NCI-H82 treated with DMSO at 0.1 percent for 48 hours (cell line): ENCODE results near the gene CDC7.
A peak's percentile ranks its signal among the peaks of the same experiment; 100 is the strongest.

Experiments used
- DNase-seq: peaks from one replicate; lab custom pipeline; 2025; ENCODE audit not compliant: unreplicated experiment; lab: John Stamatoyannopoulos, UW

CDC7 gene

DNA sequence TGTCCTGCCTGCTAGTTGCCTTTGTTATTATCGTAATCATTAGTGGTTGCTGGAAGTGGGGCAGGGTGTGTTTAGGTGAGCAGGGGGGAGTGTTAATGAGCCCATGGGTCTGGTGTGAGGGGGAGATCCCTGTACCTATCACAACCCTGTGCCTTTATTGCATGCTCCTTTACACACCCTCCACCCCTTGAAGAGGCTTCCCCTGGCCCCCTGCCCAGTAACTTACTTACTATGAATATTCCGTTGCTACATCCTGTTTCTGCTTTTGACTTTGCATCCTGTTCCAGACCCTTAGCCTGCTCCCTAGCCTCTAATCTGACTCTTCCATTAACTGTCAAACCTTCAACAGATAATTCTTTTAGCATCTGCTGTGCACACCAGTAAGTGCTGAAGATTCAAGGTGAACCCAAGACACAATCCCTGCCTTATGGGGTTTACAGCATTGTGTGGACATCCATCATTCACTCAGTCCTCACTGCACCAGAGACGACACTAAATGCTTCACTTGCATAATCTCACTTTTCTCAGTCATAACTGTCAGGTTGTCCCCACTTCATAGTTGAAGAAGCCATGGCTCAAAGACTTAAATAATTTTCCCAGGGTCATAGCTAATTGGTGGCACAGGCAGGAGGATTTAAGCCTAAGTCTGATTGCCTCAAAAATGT lies 47.9 kb downstream of the CDC7 start:
- DNase-seq = peak; percentile 42

DNA sequence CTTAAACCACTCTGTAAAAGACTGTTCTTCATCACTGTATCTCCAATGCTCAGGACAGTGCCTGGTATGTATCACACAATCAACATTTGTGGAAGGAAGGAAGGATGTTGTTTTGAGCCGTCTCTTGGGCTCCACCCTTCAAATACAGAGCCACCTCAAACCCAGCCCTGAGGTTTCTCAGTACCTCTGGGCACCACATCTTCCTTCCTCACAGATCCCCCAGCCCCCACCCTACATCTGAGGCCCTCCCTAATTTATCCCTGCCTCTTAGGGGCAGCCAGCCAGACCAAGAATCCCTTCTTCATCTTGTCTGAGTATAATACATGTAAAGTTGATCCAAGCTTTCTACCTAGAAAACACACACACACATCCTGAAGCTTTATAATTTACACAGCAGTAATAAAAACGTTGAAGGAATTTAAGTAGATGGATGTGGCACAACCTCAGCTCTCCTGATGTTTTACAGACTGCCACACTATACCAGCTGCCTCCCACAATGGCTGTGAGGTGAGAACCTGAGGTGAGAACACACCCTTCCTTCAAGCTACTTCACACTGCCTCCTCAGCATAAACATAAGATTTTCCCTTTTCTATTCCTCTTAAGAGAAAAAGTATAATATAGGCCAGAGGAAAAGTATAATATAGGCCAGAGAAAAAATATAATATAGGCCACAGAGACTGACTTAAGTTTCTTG lies 48.5 kb downstream of the CDC7 start:
- DNase-seq = no peak

DNA sequence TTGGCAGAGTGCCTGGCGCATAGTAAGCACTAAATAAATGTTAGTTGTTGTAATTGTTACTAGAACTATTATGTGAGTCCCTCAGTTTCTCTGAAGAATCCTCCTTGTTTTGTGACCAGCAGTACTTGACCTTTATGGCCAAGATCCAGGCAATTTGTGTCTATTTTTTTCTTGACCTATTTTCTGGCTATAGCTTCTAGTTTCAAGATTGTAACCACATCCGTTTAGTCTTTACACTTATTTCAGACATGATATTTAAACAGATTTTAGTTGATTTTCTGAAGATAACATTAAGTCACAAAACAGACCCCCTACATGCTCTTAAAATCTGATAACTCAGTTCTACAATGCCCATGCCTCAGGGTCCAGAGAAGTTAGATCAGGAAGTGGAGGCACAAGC lies 50.3 kb downstream of the CDC7 start:
- DNase-seq = no peak

DNA sequence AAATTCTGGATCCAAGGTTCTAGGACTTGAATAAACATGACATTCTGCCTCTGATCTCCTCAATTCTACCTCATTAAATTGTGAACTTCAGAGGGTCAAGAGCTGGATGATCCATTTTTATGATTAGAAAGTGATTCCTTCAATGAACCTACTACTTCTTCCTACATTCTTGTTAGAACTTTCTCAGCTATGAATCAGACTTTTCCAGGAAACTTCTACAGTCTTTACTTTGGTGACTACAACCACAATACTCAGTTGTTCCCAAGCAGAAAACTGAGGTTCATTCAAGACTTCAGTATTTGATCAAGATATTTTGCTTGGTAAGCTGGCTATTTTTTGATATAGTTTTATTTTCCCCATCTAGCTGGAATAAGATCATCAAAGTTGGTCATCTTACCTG lies 51.4 kb downstream of the CDC7 start:
- DNase-seq = no peak

DNA sequence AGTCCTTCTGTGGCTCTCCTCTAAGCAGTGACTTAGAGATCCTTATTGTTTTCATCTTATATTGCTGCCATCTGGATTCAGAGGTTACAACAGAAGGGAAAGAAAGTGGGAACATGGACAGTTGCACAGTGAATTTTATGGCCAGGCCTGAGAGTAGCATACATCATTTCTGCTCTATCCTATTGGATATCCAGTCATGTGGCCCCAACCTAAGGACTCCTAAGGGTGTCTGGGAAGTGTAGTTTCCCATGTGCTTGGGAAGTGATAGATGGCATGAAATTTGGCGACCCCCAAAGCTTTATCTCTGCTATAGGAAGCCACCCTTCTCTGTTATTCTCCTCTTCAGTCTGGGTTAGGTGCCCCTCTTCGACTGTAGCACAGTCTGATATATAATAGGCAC lies 51.9 kb downstream of the CDC7 start:
- no peak for DNase-seq

DNA sequence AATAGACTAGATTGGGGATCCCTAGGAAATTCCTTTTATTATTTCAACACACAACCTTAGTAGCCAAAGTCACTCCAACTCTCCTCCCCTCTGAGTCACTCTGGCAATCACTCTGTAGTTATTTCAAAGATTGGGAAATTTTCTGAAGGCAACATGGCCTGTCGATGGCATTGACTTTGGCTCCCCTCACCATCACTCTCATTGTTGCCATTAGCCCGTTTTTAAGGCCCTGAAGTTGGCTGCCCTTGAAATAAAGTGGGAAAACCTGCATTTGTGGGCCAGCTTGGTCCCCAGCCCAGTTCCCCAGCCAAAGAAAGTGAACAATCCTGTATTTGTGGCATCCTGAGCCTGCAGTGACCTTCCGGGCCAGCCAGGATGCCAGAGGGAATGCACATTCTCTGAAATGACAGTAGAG lies 52.5 kb downstream of the CDC7 start:
- DNase-seq = no peak

DNA sequence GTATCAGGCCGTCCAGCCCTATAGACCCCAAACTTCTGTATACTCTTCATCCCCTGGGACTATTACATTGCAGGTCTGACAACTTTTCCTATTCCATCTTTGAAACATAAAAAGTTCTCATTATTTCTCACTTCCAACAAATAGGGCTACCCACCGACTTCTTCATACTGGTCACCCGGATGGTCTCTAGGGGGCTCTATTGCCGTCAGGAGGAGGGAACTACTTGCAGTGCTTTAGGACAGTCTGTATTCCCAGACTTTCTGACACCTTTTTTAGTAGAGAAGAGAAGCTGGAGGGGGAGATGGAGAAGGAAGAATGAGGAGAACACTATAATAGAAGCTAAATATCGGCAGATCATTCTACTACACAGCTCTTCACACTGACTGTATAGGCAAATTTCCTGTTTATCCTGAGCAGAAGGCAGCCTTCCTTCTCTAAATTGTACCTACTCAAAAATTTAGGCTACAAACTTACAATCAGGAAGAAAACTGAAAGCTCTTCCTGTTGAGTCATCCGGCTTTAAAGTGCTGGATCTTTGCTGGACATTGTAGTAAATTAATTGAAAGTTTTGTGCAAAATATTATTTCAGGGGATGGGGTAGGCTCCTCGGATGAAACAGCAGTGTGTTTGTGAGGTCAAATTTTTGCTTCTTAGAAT lies 54.6 kb downstream of the CDC7 start:
- DNase-seq = no peak

DNA sequence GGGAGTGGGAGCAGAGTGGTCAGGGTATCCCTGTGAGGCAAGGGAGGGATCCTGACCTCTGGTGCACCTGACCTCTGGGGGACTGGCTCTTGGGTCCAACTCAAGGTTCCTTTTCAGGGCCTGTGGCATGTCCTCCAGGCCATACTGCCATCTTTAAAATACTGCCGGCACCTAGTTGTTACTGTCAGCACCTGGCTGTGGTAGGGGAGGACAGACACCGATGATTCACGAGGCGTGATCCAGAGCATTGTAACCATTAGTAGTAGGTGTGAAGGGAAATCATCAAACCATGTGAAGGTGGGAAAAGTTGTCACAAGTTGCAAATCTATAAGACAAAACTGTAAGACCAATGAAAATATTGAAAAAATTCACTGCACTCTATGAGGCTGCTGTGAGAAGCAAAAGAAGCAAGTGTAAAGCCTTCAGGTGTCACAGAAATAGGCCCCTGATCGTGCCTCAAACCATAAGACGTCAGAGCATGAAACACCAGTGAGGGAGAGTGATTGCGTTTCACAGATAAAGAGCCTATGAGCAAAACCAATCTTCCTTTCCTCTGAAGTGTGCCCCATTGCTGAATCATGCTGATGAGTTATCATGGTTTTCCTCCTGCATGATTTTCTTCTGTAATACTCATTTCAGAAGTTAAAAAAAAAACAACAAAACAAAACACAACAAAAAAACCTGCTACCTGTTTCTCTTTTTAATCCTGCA lies 55.3 kb downstream of the CDC7 start:
- no peak for DNase-seq

DNA sequence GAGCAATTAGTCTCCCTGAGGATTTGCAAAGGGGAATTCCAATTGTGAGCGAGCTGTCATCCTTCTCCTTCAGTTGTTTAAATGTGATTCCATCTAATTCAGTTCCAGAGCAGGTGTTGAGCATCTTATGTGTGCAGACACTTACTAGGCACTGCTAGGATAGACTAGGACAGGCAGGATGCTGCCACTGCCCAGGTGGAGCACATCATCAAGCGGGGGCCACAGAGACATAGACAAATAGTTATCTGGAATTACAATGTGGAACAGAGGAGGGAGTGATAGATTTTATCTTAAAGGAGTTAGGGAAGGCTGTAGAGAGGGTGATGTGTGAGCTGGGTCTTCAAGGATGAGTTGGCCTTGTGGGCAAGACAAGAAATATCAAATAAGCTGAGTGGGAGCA lies 55.9 kb downstream of the CDC7 start:
- DNase-seq = no peak

DNA sequence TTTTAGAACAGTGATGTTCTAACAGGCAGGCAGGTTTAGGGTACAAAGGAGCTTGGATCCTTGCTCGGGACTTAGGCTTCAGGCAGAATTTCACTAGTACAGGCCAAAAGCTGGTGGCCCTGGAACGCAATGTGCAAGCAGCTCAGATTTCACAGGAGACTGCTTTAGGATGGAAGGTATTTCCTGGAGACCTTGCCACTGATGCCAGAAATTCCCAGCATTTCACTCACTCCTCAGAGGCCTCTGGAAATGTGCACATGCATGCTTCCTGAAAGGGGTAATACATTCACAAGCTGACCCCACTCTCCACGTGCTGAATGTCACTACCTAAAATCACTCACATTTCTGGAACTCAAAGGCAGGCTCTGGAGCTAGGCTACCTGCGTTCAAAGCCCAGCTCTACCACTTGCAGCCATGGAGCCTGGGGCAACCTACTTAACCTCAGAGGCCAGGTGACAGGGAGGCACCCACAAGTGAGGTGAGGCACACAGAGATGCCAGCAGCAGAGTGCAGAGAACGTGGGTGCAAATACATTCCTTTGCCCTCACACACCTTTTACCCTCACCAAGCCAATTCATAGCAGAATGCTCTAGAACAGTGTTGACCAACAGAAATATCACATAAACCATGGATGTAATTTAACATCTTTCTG lies 56.5 kb downstream of the CDC7 start:
- DNase-seq = no peak

DNA sequence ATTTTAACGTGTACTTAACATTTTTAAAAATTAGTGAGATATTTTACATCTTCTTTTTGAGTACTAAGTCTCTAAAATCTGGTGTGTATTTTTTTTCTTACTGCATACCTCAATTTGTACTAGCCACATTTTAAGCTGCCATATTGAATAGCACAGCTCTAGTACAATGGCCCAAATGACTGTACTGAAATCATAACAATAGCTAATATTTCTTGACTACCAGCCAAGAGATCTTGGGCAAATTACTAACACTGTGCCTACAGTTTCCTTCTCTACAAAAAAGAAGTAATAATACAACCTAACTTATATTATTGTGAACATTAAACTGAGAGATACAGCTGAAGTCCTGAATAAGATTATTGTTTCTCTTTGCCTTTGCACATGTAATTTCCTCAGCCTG lies 57.2 kb downstream of the CDC7 start:
- DNase-seq = no peak

DNA sequence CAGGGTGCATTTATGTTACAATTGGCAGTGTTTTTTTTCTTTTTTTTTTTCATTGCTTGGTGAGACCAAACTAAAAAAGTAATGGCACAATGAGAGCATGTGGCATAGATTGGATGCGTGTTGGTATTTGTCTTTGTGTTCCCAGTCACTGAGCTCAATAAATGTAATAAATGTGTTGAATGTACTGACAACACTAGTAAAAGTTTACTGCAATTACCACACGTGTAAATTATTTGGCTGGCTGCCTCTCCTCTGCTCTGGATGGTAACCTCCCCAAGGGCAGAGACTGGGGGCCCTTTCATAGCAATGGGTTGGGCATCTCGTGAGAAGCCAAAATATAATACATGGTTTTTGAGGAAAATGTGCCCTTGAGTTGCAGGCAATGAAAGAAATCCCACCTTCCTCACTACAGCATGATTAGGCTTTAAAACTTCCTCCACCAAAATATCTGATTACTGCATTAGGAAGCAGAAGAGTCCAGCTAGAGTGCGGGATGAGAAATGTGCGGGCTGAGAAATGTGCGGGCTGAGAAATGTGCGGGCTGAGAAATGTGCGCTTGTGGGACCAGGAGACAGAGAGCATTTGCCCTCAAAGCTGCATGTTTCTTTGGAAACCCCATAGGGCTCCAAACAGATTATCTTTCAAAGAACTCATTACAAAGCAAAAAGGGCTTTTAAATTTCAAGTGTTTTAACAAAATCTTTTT lies 58.5 kb downstream of the CDC7 start:
- no peak for DNase-seq

DNA sequence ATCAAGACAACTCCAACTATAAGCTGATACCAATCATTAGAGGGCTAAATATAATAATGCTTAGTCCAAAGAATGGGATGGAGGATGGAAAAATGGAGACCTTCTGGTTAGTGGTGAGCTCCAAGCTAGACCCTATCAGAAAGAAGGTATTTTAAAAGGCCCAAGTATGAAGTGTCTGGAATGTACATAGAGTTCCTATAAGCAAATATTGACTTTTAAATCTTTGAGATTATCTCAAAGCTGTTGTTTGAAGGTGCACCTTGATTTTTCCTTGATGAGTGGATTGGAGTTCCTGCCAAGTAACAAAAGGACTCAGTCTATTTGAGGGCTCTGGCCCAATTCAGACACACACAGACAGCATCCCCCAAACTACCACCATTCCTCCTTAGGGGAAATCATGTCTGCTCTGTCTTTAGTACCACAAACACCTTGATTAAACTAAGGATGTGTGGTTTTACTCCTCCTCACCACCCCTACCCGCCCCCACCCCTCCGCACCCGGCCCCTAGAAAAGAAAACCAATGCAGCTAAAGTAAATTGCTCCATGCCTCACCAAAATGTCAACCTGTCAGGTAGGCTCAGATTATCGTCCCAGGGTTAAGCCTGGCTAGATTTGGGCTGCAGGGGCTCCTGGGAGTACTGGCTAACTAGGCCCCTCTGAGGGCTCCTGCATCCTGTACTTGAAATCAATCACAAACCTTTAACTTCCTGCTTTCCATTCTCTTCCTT lies 59.4 kb downstream of the CDC7 start:
- DNase-seq = no peak

DNA sequence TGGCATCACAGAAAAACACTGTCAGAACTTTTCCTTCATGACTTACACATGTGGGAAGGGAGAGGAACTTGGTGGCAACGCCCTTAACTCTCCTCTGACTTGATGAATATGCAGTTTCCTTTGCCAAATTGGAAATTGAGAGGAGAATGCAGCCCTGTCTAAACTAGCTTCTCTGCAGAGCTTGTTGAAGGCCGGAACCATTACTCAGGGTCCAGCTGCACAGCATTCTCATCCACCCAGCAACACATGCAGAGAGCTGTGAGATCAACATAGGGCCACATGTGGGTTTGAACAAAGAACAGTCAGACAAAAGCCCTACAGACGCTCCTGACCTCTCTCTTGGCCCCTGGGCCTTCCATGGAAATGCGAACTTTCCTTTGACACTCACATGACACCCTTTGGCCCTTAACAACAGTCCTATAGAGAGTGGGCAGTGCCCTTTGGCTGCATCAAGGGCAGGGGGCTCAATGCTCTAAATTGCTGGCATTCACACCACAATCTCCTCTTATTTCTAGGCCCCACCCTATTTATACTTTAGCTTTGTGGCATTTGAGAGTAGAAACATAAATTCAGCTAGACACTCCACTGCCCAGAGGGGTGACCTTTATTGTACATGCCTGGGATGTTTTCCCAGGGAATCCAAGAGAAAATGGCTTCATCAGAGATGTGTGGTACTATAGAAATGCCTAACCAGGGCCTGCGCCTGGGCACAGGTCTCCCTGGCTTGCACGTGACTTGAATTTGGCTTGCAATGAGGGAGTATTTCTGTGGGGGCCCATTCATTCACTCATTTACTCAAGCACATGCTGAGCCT lies 64.4 kb downstream of the CDC7 start:
- DNase-seq = no peak

DNA sequence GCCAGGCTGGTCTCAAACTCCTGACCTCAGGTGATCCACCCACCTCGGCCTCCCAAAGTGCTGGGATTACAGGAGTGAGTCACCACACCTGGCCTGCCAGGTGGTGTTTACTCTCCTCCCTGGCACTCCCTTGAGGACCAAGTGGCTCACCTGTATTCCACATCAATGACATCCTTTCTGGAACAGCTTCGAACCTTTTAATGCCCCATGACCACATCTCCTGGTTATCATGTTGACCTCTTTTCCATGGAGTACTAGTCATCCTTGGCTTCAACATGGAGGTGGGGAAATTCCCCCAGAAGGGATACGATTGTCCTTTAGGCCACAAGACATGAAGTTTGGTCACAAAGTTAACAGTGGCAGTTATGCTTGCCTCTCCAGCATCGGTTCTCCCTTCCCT lies 66.9 kb downstream of the CDC7 start:
- DNase-seq = no peak

DNA sequence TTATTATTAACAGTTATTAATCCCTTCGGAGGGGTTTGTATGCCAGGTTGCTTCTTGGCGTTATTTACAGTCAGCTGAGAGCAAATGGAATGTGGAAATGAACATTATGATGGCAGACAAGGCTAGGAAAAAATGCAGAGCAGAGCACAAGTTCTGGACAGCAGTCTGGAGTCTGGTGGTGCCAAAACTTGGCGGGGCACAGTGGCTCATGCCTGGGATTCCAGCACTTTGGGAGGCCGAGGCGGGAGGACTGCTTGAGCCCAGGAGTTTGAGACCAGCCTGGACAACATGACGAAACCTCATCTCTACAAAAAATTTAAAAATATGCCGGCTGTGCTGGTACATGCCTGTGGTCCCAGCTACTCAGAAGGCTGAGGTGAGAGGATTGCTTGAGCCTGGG lies 67.6 kb downstream of the CDC7 start:
- DNase-seq = no peak

DNA sequence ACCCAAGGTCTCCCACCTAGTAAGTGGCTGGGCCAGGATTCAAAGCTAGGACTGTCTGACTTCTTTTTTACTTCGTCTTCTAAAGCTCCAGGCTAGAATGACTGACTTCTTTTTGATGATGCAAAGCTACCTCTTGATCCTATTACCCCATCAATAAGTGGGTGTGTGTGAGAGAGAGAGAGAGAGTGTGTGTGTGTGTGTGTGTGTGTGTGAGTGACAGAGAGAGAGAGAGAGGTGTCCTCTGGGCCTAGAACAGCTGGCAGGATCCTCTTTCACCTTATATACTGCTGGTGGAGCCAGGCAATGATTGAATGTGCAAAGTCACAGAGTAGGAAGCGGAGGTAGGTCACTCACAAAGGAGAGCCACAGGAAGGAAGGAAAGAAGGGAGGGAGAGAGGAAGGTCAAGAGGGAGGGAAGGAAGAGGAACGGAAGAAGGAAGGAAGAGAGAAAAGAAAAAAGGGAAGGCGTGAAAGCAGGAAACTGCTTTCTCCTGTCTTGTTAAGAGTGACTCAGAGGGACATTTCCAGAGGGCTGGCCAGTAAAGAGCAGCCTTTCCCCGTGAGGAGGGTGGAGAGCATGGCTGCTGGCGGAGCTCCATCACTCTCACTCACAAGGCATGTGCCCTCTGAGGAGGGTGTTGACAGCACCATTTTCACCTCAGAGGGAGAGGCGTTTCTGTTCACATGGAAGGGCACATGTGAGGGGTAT lies 68.9 kb downstream of the CDC7 start:
- DNase-seq = no peak

DNA sequence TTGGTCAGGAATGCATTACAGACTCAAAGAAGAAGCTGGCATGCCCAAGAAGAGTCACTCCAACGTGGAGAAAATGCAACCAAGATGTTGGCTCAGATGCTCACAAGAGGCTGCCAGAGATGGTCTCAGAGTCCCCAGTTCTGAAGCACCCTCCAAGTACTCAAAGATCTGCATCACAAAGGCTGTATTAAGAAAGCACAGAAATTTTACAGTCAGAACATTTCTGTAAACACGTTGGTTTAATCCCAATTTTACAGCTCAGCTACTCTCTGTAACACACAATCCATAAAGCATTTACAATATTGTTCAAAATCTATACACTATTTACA lies 69.4 kb downstream of the CDC7 start:
- no peak for DNase-seq

DNA sequence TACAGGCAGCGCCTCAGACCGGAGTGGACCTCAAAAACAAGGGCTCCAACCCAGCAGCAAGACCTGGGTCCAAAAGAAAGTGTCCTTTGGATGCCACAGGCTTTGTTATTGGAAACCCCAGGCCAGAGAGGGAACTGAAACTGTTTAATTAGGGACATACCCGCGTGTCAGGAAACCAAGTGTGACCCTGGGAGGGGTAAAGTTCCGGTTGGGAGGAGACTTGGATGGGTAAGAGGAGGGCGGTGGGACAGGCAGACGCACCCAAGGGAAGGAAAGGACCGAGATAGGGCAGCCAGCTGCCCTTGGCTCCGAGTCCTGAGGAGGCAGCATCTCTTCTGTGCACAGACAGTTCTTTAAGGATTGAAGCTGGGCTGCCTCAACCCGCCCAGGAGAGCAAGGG lies 71.4 kb downstream of the CDC7 start:
- no peak for DNase-seq
